ENCODE data around the gene PAK5.

DNA sequence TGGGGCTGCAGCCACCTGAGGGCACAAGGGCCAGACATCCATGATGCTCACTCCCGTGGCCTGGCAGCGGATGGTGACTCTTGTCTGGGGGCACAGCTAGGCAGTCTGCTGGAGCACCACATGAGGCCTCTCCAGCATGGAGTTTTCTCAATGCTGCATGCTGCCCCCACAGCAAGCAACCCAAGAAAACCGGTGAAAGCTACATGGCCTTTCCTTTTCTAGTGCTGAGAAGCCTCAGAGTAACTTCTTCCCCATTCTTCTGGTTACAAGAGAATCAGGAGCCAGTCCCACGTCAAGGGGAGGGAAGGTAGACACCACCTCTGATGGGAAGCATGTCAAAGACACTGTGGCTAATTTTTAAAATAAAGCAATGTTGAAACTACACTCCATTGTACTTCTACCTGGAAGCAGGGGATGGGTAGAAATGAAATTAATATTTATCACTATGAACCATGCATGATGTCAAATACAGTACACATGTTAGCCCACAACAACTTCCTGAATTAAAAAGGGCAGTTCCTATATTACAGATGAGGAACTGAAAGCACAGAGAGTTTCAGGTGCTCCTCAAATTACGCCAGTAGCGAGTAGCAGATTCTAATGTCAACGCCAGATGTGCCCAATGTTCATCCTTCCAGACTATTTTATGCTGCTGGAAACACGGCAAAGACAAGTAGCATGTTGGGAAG, 223.0 kb downstream of the PAK5 start:
- TF ChIP-seq, protein P1, sequence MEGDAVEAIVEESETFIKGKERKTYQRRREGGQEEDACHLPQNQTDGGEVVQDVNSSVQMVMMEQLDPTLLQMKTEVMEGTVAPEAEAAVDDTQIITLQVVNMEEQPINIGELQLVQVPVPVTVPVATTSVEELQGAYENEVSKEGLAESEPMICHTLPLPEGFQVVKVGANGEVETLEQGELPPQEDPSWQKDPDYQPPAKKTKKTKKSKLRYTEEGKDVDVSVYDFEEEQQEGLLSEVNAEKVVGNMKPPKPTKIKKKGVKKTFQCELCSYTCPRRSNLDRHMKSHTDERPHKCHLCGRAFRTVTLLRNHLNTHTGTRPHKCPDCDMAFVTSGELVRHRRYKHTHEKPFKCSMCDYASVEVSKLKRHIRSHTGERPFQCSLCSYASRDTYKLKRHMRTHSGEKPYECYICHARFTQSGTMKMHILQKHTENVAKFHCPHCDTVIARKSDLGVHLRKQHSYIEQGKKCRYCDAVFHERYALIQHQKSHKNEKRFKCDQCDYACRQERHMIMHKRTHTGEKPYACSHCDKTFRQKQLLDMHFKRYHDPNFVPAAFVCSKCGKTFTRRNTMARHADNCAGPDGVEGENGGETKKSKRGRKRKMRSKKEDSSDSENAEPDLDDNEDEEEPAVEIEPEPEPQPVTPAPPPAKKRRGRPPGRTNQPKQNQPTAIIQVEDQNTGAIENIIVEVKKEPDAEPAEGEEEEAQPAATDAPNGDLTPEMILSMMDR (IDR thresholded peaks at IDR 0.05), result no peak
- TF ChIP-seq POLR2AphosphoS5 (IDR thresholded peaks at IDR 0.05) (no peak), POLR2A (IDR thresholded peaks at IDR 0.05) (no peak)
